Uterus (tissue), 2 donors: ENCODE measurements around the gene KCMF1.

Experiments
- POLR2A ChIP-seq, 2 donors: fragments of 450-650 bp; IDR thresholded peaks; one replicate each; pipeline ENCODE4 v1.6.1; 2016; ENCODE audit warnings: antibody characterized with exemption in 2 of 2, mild to moderate bottlenecking in 1 of 2, moderate library complexity in 1 of 2
- TF ChIP-seq, protein P1 (sequence below), 4 experiments: fragments of 200-600 bp in 2 of 4; fragments of 450-650 bp in 2 of 4; sonication (generic) in 2 of 4; IDR thresholded peaks; one replicate each; pipeline ENCODE4 v1.5.1; 2016 to 2019; ENCODE audit warnings: antibody characterized with exemption in 4 of 4, mild to moderate bottlenecking in 2 of 4, moderate library complexity in 1 of 4

DNA sequence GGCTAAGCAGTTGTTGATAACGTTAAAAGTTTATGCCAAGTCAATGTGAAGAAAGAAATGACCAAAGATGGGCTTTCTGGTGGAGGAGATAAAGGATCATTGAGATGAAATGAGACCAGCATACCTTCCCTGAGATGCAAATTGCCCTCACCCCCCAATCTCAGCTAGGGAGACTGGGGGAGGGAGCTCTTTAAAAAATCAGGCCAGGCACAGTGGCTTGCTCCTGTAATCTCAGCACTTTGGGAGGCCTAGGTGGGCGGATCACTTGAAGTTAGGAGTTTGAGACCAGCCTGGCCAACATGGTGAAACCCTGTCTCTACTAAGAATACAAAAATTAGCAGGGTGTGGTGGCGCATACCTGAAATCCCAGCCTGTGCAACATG, 30.9 kb upstream of the KCMF1 start:
- TF ChIP-seq, protein P1, sequence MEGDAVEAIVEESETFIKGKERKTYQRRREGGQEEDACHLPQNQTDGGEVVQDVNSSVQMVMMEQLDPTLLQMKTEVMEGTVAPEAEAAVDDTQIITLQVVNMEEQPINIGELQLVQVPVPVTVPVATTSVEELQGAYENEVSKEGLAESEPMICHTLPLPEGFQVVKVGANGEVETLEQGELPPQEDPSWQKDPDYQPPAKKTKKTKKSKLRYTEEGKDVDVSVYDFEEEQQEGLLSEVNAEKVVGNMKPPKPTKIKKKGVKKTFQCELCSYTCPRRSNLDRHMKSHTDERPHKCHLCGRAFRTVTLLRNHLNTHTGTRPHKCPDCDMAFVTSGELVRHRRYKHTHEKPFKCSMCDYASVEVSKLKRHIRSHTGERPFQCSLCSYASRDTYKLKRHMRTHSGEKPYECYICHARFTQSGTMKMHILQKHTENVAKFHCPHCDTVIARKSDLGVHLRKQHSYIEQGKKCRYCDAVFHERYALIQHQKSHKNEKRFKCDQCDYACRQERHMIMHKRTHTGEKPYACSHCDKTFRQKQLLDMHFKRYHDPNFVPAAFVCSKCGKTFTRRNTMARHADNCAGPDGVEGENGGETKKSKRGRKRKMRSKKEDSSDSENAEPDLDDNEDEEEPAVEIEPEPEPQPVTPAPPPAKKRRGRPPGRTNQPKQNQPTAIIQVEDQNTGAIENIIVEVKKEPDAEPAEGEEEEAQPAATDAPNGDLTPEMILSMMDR (IDR thresholded peaks at IDR 0.05) = no peak
- TF ChIP-seq POLR2A (IDR thresholded peaks at IDR 0.05) = no peak
